K562 (cell line): ENCODE data around the gene PACS2. TPM values are rescaled to one million over a fixed set of nuclear protein-coding genes. Genes with fewer than 3 reads are reported as not detected.

Experiments
- ATAC-seq: fragments of 200-7000 bp; cut with Tn5 transposase; 3 replicates; pipeline ENCODE4 v1.9.1; 2020; ENCODE audit warnings: moderate library complexity
- BruUV-seq: library from RNA; stranded (reverse); fragments of 400-500 nt; replicated peaks from 2 replicates; lab custom pipeline; 2021; lab: Mats Ljungman, UMichigan
- CTCF ChIA-PET: fragments of 300-600 bp; formaldehyde crosslinking; extraction: SDS; loops from one replicate; lab custom pipeline; 2021; ENCODE audit warnings: low intra/inter-chr PET ratio; lab: Yijun Ruan, JAX
- POLR2A ChIA-PET: fragments of 300-600, 350-650 bp; sonication (Branson Sonifier 250); formaldehyde crosslinking; extraction: SDS; loops from one replicate; lab custom pipeline; 2021; ENCODE audit warnings: antibody characterized with exemption, inconsistent platforms; lab: Yijun Ruan, JAX
- DNase-seq, 4 experiments: peaks; one replicate each; pipeline versions ENCODE4 v3.0.0 to v3.0.0-alpha.2; 2011 to 2018; ENCODE audit warnings: low spot score in 3 of 4, mixed read lengths in 3 of 4; ENCODE audit errors: extremely low read depth in 1 of 4
- FAIRE-seq: peaks from 2 replicates; lab custom pipeline; 2011; peaks lifted over from hg19 to GRCh38; lab: Jason Lieb, UNC
- H2AFZ ChIP-seq: 2 replicates; pipeline ENCODE4 v1.6.0; 2011; ENCODE audit warnings: low read depth, low read length, control low read depth, inconsistent platforms
- H3K27ac ChIP-seq: fragments of 200-600 bp; 3 replicates; pipeline ENCODE4 v1.8.0; 2011; ENCODE audit warnings: low read depth, mild to moderate bottlenecking, control low read depth, inconsistent platforms, low read length, moderate library complexity, mixed read lengths; ENCODE audit errors: extremely low read depth
- H3K27me3 ChIP-seq, 2 experiments: fragments of 300-600 bp in 1 of 2; 2 replicates in 1 of 2; 3 replicates in 1 of 2; pipeline versions ENCODE4 v1.6.0 to v1.8.0; 2011; ENCODE audit warnings: inconsistent platforms in 2 of 2, low read length in 2 of 2, mild to moderate bottlenecking in 1 of 2, mixed read lengths in 1 of 2, moderate library complexity in 1 of 2; ENCODE audit not compliant: control insufficient read depth in 2 of 2, insufficient read depth in 2 of 2
- H3K36me3 ChIP-seq: fragments of 300-600 bp; 3 replicates; pipeline ENCODE4 v1.8.0; 2011; ENCODE audit warnings: mild to moderate bottlenecking, low read length, inconsistent platforms; ENCODE audit not compliant: control insufficient read depth, insufficient read depth
- H3K4me1 ChIP-seq, 2 experiments: fragments of 200-600 bp in 1 of 2; replicated peaks in 1 of 2; 2 replicates in 1 of 2; 3 replicates in 1 of 2; pipeline versions ENCODE4 v1.5.1 to v1.8.0; 2011; ENCODE audit warnings: inconsistent platforms in 2 of 2, low read length in 2 of 2, mild to moderate bottlenecking in 1 of 2, mixed read lengths in 1 of 2, moderate library complexity in 1 of 2; ENCODE audit not compliant: control insufficient read depth in 2 of 2, insufficient read depth in 2 of 2
- H3K4me2 ChIP-seq: 2 replicates; pipeline ENCODE4 v1.6.1; 2011; ENCODE audit warnings: low read length, control low read depth, inconsistent platforms, mixed read lengths; ENCODE audit not compliant: insufficient read depth
- H3K4me3 ChIP-seq: fragments of 200-600 bp; sonication (generic), shearing (Covaris generic); 2 replicates; pipeline ENCODE4 v1.5.1; 2016; ENCODE audit warnings: control low read depth, inconsistent platforms
- H3K79me2 ChIP-seq: fragments of 200-600 bp; 3 replicates; pipeline ENCODE4 v1.8.0; 2011; ENCODE audit warnings: low read length, inconsistent platforms; ENCODE audit not compliant: control insufficient read depth, insufficient read depth
- H3K9ac ChIP-seq, 2 experiments: 2 replicates each; pipeline versions ENCODE4 v1.6.0 to v1.6.1; 2011; ENCODE audit warnings: low read depth in 2 of 2, low read length in 2 of 2, control low read depth in 1 of 2, inconsistent platforms in 1 of 2, mild to moderate bottlenecking in 1 of 2, mixed read lengths in 1 of 2; ENCODE audit not compliant: insufficient read depth in 1 of 2
- H3K9me1 ChIP-seq: one replicate; pipeline ENCODE4 v1.6.0; 2011; ENCODE audit warnings: inconsistent platforms, mild to moderate bottlenecking, low read length, moderate library complexity; ENCODE audit not compliant: control insufficient read depth, insufficient read depth
- H3K9me3 ChIP-seq: replicated peaks from 2 replicates; pipeline ENCODE4 v1.5.1; 2011; ENCODE audit warnings: low read depth, low read length, inconsistent platforms; ENCODE audit not compliant: control insufficient read depth, insufficient read depth
- H4K20me1 ChIP-seq: replicated peaks from 2 replicates; pipeline ENCODE4 v1.6.1; 2011; ENCODE audit warnings: low read length, inconsistent platforms, mixed read lengths; ENCODE audit not compliant: control insufficient read depth, insufficient read depth
- BACH1 ChIP-seq: fragments of 200-800 bp; sonication (Bioruptor generic); IDR thresholded peaks from 2 replicates; pipeline ENCODE4 v1.6.1; 2016; ENCODE audit warnings: missing genetic modification characterization, missing compliant biosample characterization
- GTF2E2 ChIP-seq: fragments of 200-800 bp; sonication (Bioruptor generic); IDR thresholded peaks from 2 replicates; pipeline ENCODE4 v1.6.1; 2016; ENCODE audit warnings: missing genetic modification characterization, missing compliant biosample characterization
- MAFF ChIP-seq: IDR thresholded peaks from 2 replicates; pipeline ENCODE4 v1.6.1; 2012; ENCODE audit warnings: low read length, improper control_type of control experiment
- NELFE ChIP-seq: IDR thresholded peaks from 2 replicates; pipeline ENCODE4 v1.6.1; 2011; ENCODE audit warnings: mild to moderate bottlenecking; ENCODE audit not compliant: insufficient read depth, insufficient read length
- TSC22D4 ChIP-seq: fragments of 450-650 bp; IDR thresholded peaks from 2 replicates; pipeline ENCODE4 v1.6.1; 2016; ENCODE audit warnings: missing genetic modification characterization, missing biosample characterization, control low read depth
- ZNF133 ChIP-seq: fragments of 250-450 bp; sonication (Bioruptor Pico); IDR thresholded peaks from 2 replicates; pipeline ENCODE4 v1.4.0; 2020; ENCODE audit warnings: mild to moderate bottlenecking
- ZNF253 ChIP-seq: fragments of 250-450 bp; sonication (Bioruptor Pico); conservative IDR thresholded peaks from 2 replicates; pipeline ENCODE4 v1.6.1; 2021; ENCODE audit warnings: mild to moderate bottlenecking
- ZNF668 ChIP-seq: fragments of 250-450 bp; sonication (Bioruptor Pico); IDR thresholded peaks from 2 replicates; pipeline ENCODE4 v1.8.0; 2022; ENCODE audit warnings: mild to moderate bottlenecking, inconsistent platforms
- ZNF77 ChIP-seq: fragments of 250-450 bp; sonication (Bioruptor Pico); IDR thresholded peaks from 2 replicates; pipeline ENCODE4 v1.5.0; 2020
- WGBS: fragments of 100-300 bp; shearing (Covaris generic); methylation state at CpG from one replicate; pipeline ENCODE4 v1.1.6; 2016; ENCODE audit warnings: low coverage, mixed read lengths; ENCODE audit not compliant: insufficient coverage; ENCODE audit errors: missing lambda C conversion rate; 5-methylcytosine and 5-hydroxymethylcytosine counted together
- in situ Hi-C: fragments of 300-500 bp; cut with MboI; formaldehyde crosslinking; loops from 4 replicates; pipeline ENCODE4 v1.15.0; 2018; ENCODE audit warnings: inconsistent platforms, mixed read lengths
- intact Hi-C: fragments of 100-400 bp; cut with micrococcal nuclease; formaldehyde crosslinking; loops from 2 replicates; pipeline ENCODE4 v1.14.2; 2022
- polyA plus RNA-seq, 8 experiments: library from polyadenylated mRNA; depleted of rRNA in 4 of 8; stranded (reverse) in 5 of 8; unstranded in 3 of 8; fragments of >200 nt; fragmentation: Nextera tagmentation in 2 of 8; fragmentation: Illumina TruSeq in 1 of 8; extraction: Ambion mirVana in 2 of 8; extraction: Trizol in 1 of 8; gene quantifications; 2 replicates each; pipeline versions ENCODE4 v1.2.1 to v1.2.3, GENCODE V29; 2011 to 2014; ENCODE audit warnings: inconsistent platforms in 1 of 8, missing spikeins in 1 of 8
- total RNA-seq, 7 experiments: library from RNA; depleted of rRNA in 6 of 7; stranded (reverse); fragments of >200 nt in 6 of 7; fragmentation: Illumina TruSeq in 2 of 7; extraction: Trizol in 2 of 7; gene quantifications; 2 replicates each; pipeline versions ENCODE4 v1.2.1 to v1.2.3, GENCODE V29; 2011 to 2021; ENCODE audit warnings: low replicate concordance in 1 of 7

Gene PACS2
- total and polyA plus RNA-seq, 9 of the 15 experiments (the other 6 are each of a cell fraction or from before 2014, with no cell fraction given), result 0.11 to 20.8 (median 9.9) TPM

DNA sequence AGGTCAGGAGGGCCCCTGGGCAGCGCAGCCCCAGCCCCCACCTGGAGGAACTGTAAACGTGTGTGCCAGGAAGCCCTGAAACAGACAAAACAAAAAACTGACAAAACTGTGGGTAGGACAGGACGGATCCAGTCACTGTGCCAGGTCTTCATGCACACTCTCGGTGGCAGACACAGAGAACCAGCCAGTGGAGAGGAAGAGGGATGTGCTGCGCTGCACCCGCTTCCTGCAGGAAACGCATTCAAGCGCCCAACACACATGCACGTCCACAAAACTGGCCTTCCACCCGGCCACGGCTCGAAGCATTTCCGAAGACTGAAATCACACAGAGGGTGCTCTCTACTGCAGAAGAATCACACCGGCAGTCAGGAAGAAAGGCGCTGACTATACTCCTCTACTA lies 30.6 kb upstream of the PACS2 start (continued):
- TF ChIP-seq MAFF, result no peak
- no peak for TF ChIP-seq ZNF668 (CRISPR knock-in tag)
- TF ChIP-seq BACH1 (tag), result no peak
- no peak for TF ChIP-seq GTF2E2 (tag)
- TF ChIP-seq ZNF77 (CRISPR knock-in tag), result no peak

DNA sequence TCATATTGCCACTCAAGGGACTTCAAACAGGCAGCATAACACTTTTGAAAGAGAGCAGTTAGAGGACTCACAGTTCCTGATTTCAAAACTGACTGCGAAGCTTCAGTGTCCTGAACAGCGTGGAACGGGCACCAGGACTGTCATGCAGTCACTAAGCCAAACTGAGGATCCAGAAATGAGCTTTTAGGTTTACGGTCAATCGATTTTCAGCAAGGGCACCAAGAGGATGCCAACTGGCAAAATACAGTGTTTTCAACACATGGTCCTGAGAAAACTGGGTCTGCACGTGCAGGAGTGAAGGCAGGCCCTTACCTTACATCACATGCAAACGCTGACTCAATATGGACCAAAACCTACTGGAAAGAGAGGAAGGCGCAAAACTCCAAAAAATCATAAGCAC lies 29.4 kb upstream of the PACS2 start:
- Histone ChIP-seq H3K4me2 (no peak overlapping the region), H2AFZ (no peak overlapping the region), H3K4me3 (no peak overlapping the region), H3K9ac (no peak overlapping the region), H3K9me3 (no peaks in the 10 kb centered on the region), H3K27ac (no peak overlapping the region), H3K9me1 (no peaks in the 10 kb centered on the region), H3K36me3 (0 out of 3 replicates have a peak, but pooled peaks cover 1% of the 10 kb centered on the region), H3K79me2 (peaks cover 6% of the 10 kb centered on the region; the same call in 2 of the 3 replicates), H3K4me1 (peaks cover 0 to 9% of the 10 kb centered on the region in 2 experiments; a peak in 2 of 5 replicates), H4K20me1 (peaks cover 4% of the 10 kb centered on the region; the same call in 1 of the 2 replicates), H3K27me3 (no peaks in the 10 kb centered on the region)
- ATAC-seq (no peak), DNase-seq (no peak), FAIRE-seq (no peak)
- intact Hi-C loops (no loop called here), in situ Hi-C loops (loop anchor here (10.0 kb wide), 1 partner anchor 190 kb away; no protein-coding TSS in a partner anchor)
- BruUV-seq, result TSS peak; percentile 35
- CTCF ChIA-PET, result no interaction called here
- TF ChIP-seq ZNF133 (CRISPR knock-in tag), result no peak
- no peak for TF ChIP-seq NELFE
- no peak for TF ChIP-seq TSC22D4 (tag)
- no peak for TF ChIP-seq ZNF253 (CRISPR knock-in tag)
- POLR2A ChIA-PET, result no interaction called here
- WGBS, result 82% methylated on average over 8 of the region's 8 CpGs
